ENCODE data around the gene ARNT2. TPM values are rescaled to one million over a fixed set of nuclear protein-coding genes. Genes with fewer than 3 reads are reported as not detected.

Gene ARNT2
- total and polyA plus RNA-seq, 12 donors: 0.71 to 6.7 (median 4.0) TPM

- 37 to 51% methylated on average over 2 of the region's 2 CpGs for WGBS, 2 donors
- peaks cover 0 to 5% (median 0%) of the 10 kb centered on the region in 7 donors for H3K27me3 ChIP-seq
- ATAC-seq: no peak
- H3K4me1 ChIP-seq: no peaks in the 10 kb centered on the region
- H3K36me3 ChIP-seq: no peaks in the 10 kb centered on the region
- no peak for TF ChIP-seq CTCF (IDR thresholded peaks at IDR 0.05)
- H3K9me3 ChIP-seq: no peaks in the 10 kb centered on the region
- DNase-seq: no peak
- no peak overlapping the region for H3K27ac ChIP-seq
- H3K4me3 ChIP-seq: no peak overlapping the region
- intact Hi-C loops (cut with DNase I): no loop called here
These were observed 16.5 kb downstream of the ARNT2 start for GRCh38 chr15:80420658-80421057.

- no peak for TF ChIP-seq CTCF (IDR thresholded peaks at IDR 0.05)
- no peaks in the 10 kb centered on the region for H3K9me3 ChIP-seq
- peaks cover 0 to 5% (median 0%) of the 10 kb centered on the region in 7 donors for H3K27me3 ChIP-seq
- H3K4me1 ChIP-seq: no peaks in the 10 kb centered on the region
- intact Hi-C loops (cut with DNase I): no loop called here
- H3K36me3 ChIP-seq: no peaks in the 10 kb centered on the region
- ATAC-seq: no peak
- no peak overlapping the region for H3K27ac ChIP-seq
- no peak overlapping the region for H3K4me3 ChIP-seq
- 86 to 89% methylated on average over 4 of the region's 4 CpGs for WGBS, 2 donors
- DNase-seq: no peak
These were observed 19.0 kb downstream of the ARNT2 start for GRCh38 chr15:80423215-80423614.

GRCh38 chr15:80424381-80424780 lies 20.2 kb downstream of the ARNT2 start:
- no peaks in the 10 kb centered on the region for H3K9me3 ChIP-seq
- no peaks in the 10 kb centered on the region for H3K36me3 ChIP-seq
- no peak for ATAC-seq
- no peak for TF ChIP-seq CTCF (IDR thresholded peaks at IDR 0.05)
- WGBS, 2 donors: 91 to 96% methylated on average over 2 of the region's 2 CpGs
- DNase-seq: no peak
- H3K4me1 ChIP-seq: no peaks in the 10 kb centered on the region
- H3K27me3 ChIP-seq: peaks cover 0 to 4% (median 0%) of the 10 kb centered on the region in 7 donors
- no peak overlapping the region for H3K27ac ChIP-seq
- intact Hi-C loops (cut with DNase I): no loop called here
- H3K4me3 ChIP-seq: no peak overlapping the region

GRCh38 chr15:80426316-80426715 lies 22.1 kb downstream of the ARNT2 start:
- DNase-seq: no peak
- Histone ChIP-seq H3K36me3 (no peaks in the 10 kb centered on the region), H3K4me3 (no peak overlapping the region), H3K4me1 (no peaks in the 10 kb centered on the region), H3K9me3 (no peaks in the 10 kb centered on the region), H3K27ac (no peak overlapping the region), H3K27me3 (peaks cover 0 to 4% (median 0%) of the 10 kb centered on the region in 7 donors)
- intact Hi-C loops (cut with DNase I): no loop called here
- no peak for TF ChIP-seq CTCF (IDR thresholded peaks at IDR 0.05)
- ATAC-seq: no peak
- WGBS, 2 donors: 90 to 92% methylated on average over 3 of the region's 3 CpGs
